VCaP (cell line): ENCODE measurements around the gene ANAPC4.

Source experiments
- H3K27ac ChIP-seq: fragments of 450-650 bp; 2 replicates; pipeline ENCODE4 v1.5.1; 2017
- TF ChIP-seq, protein P1 (sequence below): fragments of 450-650 bp; conservative IDR thresholded peaks from 2 replicates; pipeline ENCODE4 v1.5.1; 2017; ENCODE audit warnings: mild to moderate bottlenecking, moderate library complexity

ANAPC4 gene

DNA sequence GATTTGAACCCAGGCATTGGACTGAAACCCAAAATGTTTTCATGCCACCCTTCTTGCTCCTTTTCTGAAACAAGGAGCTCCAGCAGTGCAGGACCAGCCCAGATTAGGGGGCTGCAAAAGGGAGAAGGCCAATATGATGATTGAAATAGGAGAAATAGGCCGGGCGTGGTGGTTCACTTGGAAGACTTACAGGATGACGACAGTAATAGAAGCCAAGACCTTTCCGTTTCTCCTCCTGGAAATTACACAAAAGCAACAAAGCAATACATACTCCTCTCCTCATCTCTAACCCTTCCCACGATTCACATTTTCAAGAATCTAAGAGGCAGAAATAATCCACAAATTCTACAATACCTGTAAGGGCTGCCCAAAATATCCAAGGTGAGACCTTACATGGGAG is 90.8 kb downstream of the ANAPC4 start:
- no peak overlapping the region for H3K27ac ChIP-seq
- TF ChIP-seq, protein P1, sequence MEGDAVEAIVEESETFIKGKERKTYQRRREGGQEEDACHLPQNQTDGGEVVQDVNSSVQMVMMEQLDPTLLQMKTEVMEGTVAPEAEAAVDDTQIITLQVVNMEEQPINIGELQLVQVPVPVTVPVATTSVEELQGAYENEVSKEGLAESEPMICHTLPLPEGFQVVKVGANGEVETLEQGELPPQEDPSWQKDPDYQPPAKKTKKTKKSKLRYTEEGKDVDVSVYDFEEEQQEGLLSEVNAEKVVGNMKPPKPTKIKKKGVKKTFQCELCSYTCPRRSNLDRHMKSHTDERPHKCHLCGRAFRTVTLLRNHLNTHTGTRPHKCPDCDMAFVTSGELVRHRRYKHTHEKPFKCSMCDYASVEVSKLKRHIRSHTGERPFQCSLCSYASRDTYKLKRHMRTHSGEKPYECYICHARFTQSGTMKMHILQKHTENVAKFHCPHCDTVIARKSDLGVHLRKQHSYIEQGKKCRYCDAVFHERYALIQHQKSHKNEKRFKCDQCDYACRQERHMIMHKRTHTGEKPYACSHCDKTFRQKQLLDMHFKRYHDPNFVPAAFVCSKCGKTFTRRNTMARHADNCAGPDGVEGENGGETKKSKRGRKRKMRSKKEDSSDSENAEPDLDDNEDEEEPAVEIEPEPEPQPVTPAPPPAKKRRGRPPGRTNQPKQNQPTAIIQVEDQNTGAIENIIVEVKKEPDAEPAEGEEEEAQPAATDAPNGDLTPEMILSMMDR = no peak
